ENCODE data around the gene OVOL1. TPM values are rescaled to one million over a fixed set of nuclear protein-coding genes. Genes with fewer than 3 reads are reported as not detected.
"Not testable (repeated sequence)": the region's sequence is repeated elsewhere in the genome, so short reads cannot be mapped to it uniquely, and the experiment has no call there.

The OVOL1 gene
- total and polyA plus RNA-seq, 2 of the 13 experiments (the other 11 are each of a cell fraction or from before 2014, with no cell fraction given), result 0.01 TPM; not detected in 1

DNA sequence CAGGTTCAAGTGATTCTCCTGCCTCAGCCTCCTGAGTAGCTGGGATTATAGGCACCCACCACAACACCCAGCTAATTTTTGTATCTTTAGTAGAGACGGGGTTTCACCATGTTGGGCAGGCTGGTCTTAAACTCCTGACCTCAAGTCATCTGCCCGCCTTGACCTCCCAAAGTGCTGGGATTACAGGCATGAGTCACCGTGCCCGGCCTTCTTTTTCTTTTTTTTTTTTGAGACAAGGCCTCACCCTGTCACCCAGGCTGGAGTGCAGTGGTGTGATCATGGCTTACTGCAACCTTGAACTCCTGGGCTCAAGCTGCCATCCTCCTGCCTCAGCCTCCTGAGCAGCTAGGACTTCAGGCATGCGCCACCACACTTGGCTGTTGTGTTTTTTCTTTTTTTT lies 19.1 kb upstream of the OVOL1 start:
- DNase-seq (ENCODE audit: low spot score); H3K36me3 ChIP-seq (replicated peaks in 1 of 2; ENCODE audit: control insufficient read depth in 1 of 2, insufficient read depth in 2 of 2, low read length in 2 of 2); H3K79me2 ChIP-seq (ENCODE audit: insufficient read depth, low read length); H3K4me2 ChIP-seq (ENCODE audit: low read depth, low read length); in situ Hi-C loops (cut with HindIII; ENCODE audit: extremely low pct_ligation_motif_present, low pct_unique_long_range_greater_than_20kb); H3K9me3 ChIP-seq (ENCODE audit: low read length); CTCF ChIA-PET (ENCODE audit: low intra/inter-chr PET ratio, low total read pairs); BruUV-seq (replicated peaks); H3K4me3 ChIP-seq (replicated peaks in 1 of 3; ENCODE audit: insufficient read depth in 1 of 3, low read depth in 2 of 3, low read length in 3 of 3); H3K27ac ChIP-seq (ENCODE audit: extremely low read length, insufficient read depth, low read length); H3K9ac ChIP-seq (ENCODE audit: insufficient read depth, low read depth, low read length); H2AFZ ChIP-seq (ENCODE audit: low read length); H3K27me3 ChIP-seq (ENCODE audit: control insufficient read depth in 1 of 2, insufficient read depth in 2 of 2, low read length in 2 of 2); FAIRE-seq; intact Hi-C loops (cut with micrococcal nuclease; ENCODE audit: unreplicated experiment); ATAC-seq; H4K20me1 ChIP-seq (ENCODE audit: insufficient read depth, low read length); POLR2A ChIA-PET: not testable (repeated sequence)
- TF ChIP-seq, protein P1, sequence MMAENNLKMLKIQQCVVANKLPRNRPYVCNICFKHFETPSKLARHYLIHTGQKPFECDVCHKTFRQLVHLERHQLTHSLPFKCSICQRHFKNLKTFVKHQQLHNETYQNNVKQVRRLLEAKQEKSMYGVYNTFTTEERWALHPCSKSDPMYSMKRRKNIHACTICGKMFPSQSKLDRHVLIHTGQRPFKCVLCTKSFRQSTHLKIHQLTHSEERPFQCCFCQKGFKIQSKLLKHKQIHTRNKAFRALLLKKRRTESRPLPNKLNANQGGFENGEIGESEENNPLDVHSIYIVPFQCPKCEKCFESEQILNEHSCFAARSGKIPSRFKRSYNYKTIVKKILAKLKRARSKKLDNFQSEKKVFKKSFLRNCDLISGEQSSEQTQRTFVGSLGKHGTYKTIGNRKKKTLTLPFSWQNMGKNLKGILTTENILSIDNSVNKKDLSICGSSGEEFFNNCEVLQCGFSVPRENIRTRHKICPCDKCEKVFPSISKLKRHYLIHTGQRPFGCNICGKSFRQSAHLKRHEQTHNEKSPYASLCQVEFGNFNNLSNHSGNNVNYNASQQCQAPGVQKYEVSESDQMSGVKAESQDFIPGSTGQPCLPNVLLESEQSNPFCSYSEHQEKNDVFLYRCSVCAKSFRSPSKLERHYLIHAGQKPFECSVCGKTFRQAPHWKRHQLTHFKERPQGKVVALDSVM (CRISPR knock-in tag; IDR thresholded peaks at IDR 0.05), result peak; percentile 26; the same call in 1 of the 2 replicates
- TF ChIP-seq RARA (CRISPR knock-in tag; IDR thresholded peaks at IDR 0.05), result 0 out of 2 replicates have a peak, but pooled peaks have one; percentile 20
- peak; percentile 60 for TF ChIP-seq FOSL2 (CRISPR knock-in tag; IDR thresholded peaks at IDR 0.05)
- peaks cover 40% of the 10 kb centered on the region for H3K4me1 ChIP-seq (ENCODE audit: insufficient read depth, low read length)
- WGBS (ENCODE audit: low lambda C conversion rate), result 18% methylated on average over 5 of the region's 5 CpGs

DNA sequence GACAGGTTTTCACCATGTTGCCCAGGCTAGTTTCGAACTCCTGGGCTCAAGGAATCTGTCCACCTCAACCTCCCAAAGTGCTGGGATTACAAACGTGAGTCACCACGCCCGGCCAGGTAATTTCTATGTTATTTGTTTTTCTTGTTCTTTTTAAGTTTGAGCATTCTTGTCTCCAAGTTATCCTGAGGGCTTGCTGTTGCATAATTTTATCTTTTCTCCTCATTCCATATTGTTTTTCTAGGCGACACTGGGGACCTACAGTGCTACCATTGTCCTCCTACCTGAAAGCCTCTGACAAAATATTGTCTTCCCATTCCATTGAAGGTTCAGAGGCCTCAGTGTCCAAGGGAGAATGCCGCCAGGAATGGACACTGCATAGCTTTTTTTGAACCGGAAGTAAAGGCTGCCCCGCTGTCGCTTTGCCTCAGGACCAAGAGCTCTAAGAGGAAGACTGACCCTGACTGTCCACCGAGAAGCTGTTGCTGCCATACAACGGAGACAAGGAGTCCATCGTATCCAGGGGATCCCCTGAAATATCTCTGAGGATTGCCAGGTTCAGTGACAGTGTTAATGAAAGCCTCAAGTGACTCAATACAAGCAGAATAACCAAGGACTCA lies 15.8 kb upstream of the OVOL1 start:
- intact Hi-C loops (cut with micrococcal nuclease; ENCODE audit: unreplicated experiment), result loop anchor here (1.0 kb wide), 1 partner anchor 59 kb away; the partner anchor contains the start of gene KAT5
- CTCF ChIA-PET (ENCODE audit: low intra/inter-chr PET ratio, low total read pairs), result interaction anchor here (1.0 to 1.5 kb wide), 4 partner anchors 27 to 218 kb away, joined by 3 to 6 read pairs (median 4); partner anchors contain the start of gene FIBP
- peak overlapping the region; percentile 50 for H3K4me2 ChIP-seq (ENCODE audit: low read depth, low read length)
- H3K4me3 ChIP-seq (replicated peaks in 1 of 3; ENCODE audit: insufficient read depth in 1 of 3, low read depth in 2 of 3, low read length in 3 of 3), result no peak overlapping the region
- H3K4me1 ChIP-seq (ENCODE audit: insufficient read depth, low read length), result peaks cover 25% of the 10 kb centered on the region
- POLR2A ChIA-PET, result interaction anchor here (1.4 kb wide), 1 partner anchor 9 kb away, joined by 5 read pairs; no protein-coding TSS in a partner anchor
- FAIRE-seq, result no peak
- no peaks in the 10 kb centered on the region for H3K9me3 ChIP-seq (ENCODE audit: low read length)
- ATAC-seq, result peak; percentile 43; the same call in 2 of the 3 replicates
- peak; percentile 27 for DNase-seq (ENCODE audit: low spot score)
- WGBS (ENCODE audit: low lambda C conversion rate), result 17% methylated on average over 12 of the region's 12 CpGs
- H3K79me2 ChIP-seq (ENCODE audit: insufficient read depth, low read length), result no peaks in the 10 kb centered on the region
- no peaks in the 10 kb centered on the region for H3K27me3 ChIP-seq (ENCODE audit: control insufficient read depth in 1 of 2, insufficient read depth in 2 of 2, low read length in 2 of 2)
- in situ Hi-C loops (cut with HindIII; ENCODE audit: extremely low pct_ligation_motif_present, low pct_unique_long_range_greater_than_20kb), result no loop called here
- no peak overlapping the region for H3K9ac ChIP-seq (ENCODE audit: insufficient read depth, low read depth, low read length)
- H4K20me1 ChIP-seq (ENCODE audit: insufficient read depth, low read length), result no peaks in the 10 kb centered on the region
- BruUV-seq (replicated peaks), result no TSS peak
- no peaks in the 10 kb centered on the region for H3K36me3 ChIP-seq (replicated peaks in 1 of 2; ENCODE audit: control insufficient read depth in 1 of 2, insufficient read depth in 2 of 2, low read length in 2 of 2)
- no peak overlapping the region for H2AFZ ChIP-seq (ENCODE audit: low read length)
- no peak overlapping the region for H3K27ac ChIP-seq (ENCODE audit: extremely low read length, insufficient read depth, low read length)
- TF ChIP-seq, protein P2, sequence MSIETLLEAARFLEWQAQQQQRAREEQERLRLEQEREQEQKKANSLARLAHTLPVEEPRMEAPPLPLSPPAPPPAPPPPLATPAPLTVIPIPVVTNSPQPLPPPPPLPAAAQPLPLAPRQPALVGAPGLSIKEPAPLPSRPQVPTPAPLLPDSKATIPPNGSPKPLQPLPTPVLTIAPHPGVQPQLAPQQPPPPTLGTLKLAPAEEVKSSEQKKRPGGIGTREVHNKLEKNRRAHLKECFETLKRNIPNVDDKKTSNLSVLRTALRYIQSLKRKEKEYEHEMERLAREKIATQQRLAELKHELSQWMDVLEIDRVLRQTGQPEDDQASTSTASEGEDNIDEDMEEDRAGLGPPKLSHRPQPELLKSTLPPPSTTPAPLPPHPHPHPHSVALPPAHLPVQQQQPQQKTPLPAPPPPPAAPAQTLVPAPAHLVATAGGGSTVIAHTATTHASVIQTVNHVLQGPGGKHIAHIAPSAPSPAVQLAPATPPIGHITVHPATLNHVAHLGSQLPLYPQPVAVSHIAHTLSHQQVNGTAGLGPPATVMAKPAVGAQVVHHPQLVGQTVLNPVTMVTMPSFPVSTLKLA (IDR thresholded peaks at IDR 0.05), result no peak
- TF ChIP-seq CENPT (CRISPR knock-in tag; IDR thresholded peaks at IDR 0.05; ENCODE audit: low read depth) (no peak), RCOR2 (CRISPR knock-in tag; IDR thresholded peaks at IDR 0.05) (no peak), ZNF484 (CRISPR knock-in tag; IDR thresholded peaks at IDR 0.05; ENCODE audit: borderline replicate concordance, low read depth) (no peak), ELF1 (CRISPR knock-in tag; IDR thresholded peaks at IDR 0.05) (peak; percentile 43; the same call in 1 of the 2 replicates), MXI1 (IDR thresholded peaks at IDR 0.05; ENCODE audit: borderline replicate concordance, low read depth, low read length) (no peak), ZNF180 (CRISPR knock-in tag; IDR thresholded peaks at IDR 0.05; ENCODE audit: borderline replicate concordance, low read depth) (no peak), ZNF670 (CRISPR knock-in tag; IDR thresholded peaks at IDR 0.05; ENCODE audit: borderline replicate concordance) (no peak)
- TF ChIP-seq, protein P3, sequence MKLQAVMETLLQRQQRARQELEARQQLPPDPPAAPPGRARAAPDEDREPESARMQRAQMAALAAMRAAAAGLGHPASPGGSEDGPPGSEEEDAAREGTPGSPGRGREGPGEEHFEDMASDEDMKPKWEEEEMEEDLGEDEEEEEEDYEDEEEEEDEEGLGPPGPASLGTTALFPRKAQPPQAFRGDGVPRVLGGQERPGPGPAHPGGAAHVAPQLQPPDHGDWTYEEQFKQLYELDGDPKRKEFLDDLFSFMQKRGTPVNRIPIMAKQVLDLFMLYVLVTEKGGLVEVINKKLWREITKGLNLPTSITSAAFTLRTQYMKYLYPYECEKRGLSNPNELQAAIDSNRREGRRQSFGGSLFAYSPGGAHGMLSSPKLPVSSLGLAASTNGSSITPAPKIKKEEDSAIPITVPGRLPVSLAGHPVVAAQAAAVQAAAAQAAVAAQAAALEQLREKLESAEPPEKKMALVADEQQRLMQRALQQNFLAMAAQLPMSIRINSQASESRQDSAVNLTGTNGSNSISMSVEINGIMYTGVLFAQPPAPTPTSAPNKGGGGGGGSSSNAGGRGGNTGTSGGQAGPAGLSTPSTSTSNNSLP (IDR thresholded peaks at IDR 0.05; ENCODE audit: low read depth, low read length), result no peak

All from HepG2 (cell line).